ENCODE measurements around the gene ZCCHC17. TPM values are rescaled to one million over a fixed set of nuclear protein-coding genes. Genes with fewer than 3 reads are reported as not detected.

Gene ZCCHC17
- total and polyA plus RNA-seq, 4 donors, result 49.0 to 93.8 (median 75.7) TPM

- no peak for DNase-seq (ENCODE audit: low read depth in 4 of 6, low spot score in 6 of 6)
- Histone ChIP-seq H3K9me3 (ENCODE audit: control insufficient read depth, insufficient read depth, low read length) (no peaks in the 10 kb centered on the region), H3K27me3 (ENCODE audit: control insufficient read depth, insufficient read depth, low read length) (no peaks in the 10 kb centered on the region), H3K36me3 (ENCODE audit: control insufficient read depth, insufficient read depth, low read length) (no peaks in the 10 kb centered on the region), H3K27ac (ENCODE audit: low read depth, low read length) (peak overlapping the region; percentile 93), H3K4me3 (ENCODE audit: low read depth, low read length) (peak overlapping the region; percentile 49), H3K4me1 (ENCODE audit: control insufficient read depth, insufficient read depth, low read length) (peaks cover 57% of the 10 kb centered on the region)
- 38% methylated on average over 10 of the region's 10 CpGs for WGBS (ENCODE audit: insufficient coverage)
Measured at GRCh38 chr1:31372751-31373055, 75.9 kb downstream of the ZCCHC17 start.

GRCh38 chr1:31373056-31373896, 76.4 kb downstream of the ZCCHC17 start, which contains the start of gene FABP3:
FABP3 (minus strand) TSS chr1:31373076; CDS start chr1:31373014, 62 bp downstream.
- Histone ChIP-seq H3K36me3 (ENCODE audit: control insufficient read depth, insufficient read depth, low read length) (no peaks in the 10 kb centered on the region), H3K4me1 (ENCODE audit: control insufficient read depth, insufficient read depth, low read length) (peaks cover 57% of the 10 kb centered on the region), H3K27ac (ENCODE audit: low read depth, low read length) (peak within 1 kb of the TSS; percentile 93), H3K4me3 (ENCODE audit: low read depth, low read length) (peak within 1 kb of the TSS; percentile 49), H3K9me3 (ENCODE audit: control insufficient read depth, insufficient read depth, low read length) (no peaks in the 10 kb centered on the region), H3K27me3 (ENCODE audit: control insufficient read depth, insufficient read depth, low read length) (no peaks in the 10 kb centered on the region)
- 1% methylated on average over 42 of the region's 44 CpGs for WGBS (ENCODE audit: insufficient coverage)
- DNase-seq (ENCODE audit: low read depth in 4 of 6, low spot score in 6 of 6), result peak in 3 of 6 donors; percentile 36 to 86 (median 83)

- no peaks in the 10 kb centered on the region for H3K9me3 ChIP-seq (ENCODE audit: control insufficient read depth, insufficient read depth, low read length)
- no peaks in the 10 kb centered on the region for H3K27me3 ChIP-seq (ENCODE audit: control insufficient read depth, insufficient read depth, low read length)
- no peak overlapping the region for H3K4me3 ChIP-seq (ENCODE audit: low read depth, low read length)
- WGBS (ENCODE audit: insufficient coverage), result 0% methylated on average over 7 of the region's 11 CpGs
- no peaks in the 10 kb centered on the region for H3K36me3 ChIP-seq (ENCODE audit: control insufficient read depth, insufficient read depth, low read length)
- peak overlapping the region; percentile 60 for H3K27ac ChIP-seq (ENCODE audit: low read depth, low read length)
- no peak for DNase-seq (ENCODE audit: low read depth in 4 of 6, low spot score in 6 of 6)
- H3K4me1 ChIP-seq (ENCODE audit: control insufficient read depth, insufficient read depth, low read length), result peaks cover 53% of the 10 kb centered on the region
Measured at GRCh38 chr1:31373897-31374486, 77.2 kb downstream of the ZCCHC17 start.

- WGBS (ENCODE audit: insufficient coverage), result 77% methylated on average over 6 of the region's 7 CpGs
- Histone ChIP-seq H3K4me3 (ENCODE audit: low read depth, low read length) (no peak overlapping the region), H3K4me1 (ENCODE audit: control insufficient read depth, insufficient read depth, low read length) (peaks cover 54% of the 10 kb centered on the region), H3K9me3 (ENCODE audit: control insufficient read depth, insufficient read depth, low read length) (no peaks in the 10 kb centered on the region), H3K36me3 (ENCODE audit: control insufficient read depth, insufficient read depth, low read length) (no peaks in the 10 kb centered on the region), H3K27me3 (ENCODE audit: control insufficient read depth, insufficient read depth, low read length) (no peaks in the 10 kb centered on the region), H3K27ac (ENCODE audit: low read depth, low read length) (peak overlapping the region; percentile 60)
- peak in 1 of 6 donors; percentile 57 for DNase-seq (ENCODE audit: low read depth in 4 of 6, low spot score in 6 of 6)
Measured at GRCh38 chr1:31374511-31375196, 77.8 kb downstream of the ZCCHC17 start.

GRCh38 chr1:31376375-31377134, 79.7 kb downstream of the ZCCHC17 start:
- Histone ChIP-seq H3K9me3 (ENCODE audit: control insufficient read depth, insufficient read depth, low read length) (no peaks in the 10 kb centered on the region), H3K27me3 (ENCODE audit: control insufficient read depth, insufficient read depth, low read length) (no peaks in the 10 kb centered on the region), H3K4me3 (ENCODE audit: low read depth, low read length) (no peak overlapping the region), H3K27ac (ENCODE audit: low read depth, low read length) (peak overlapping the region; percentile 42), H3K36me3 (ENCODE audit: control insufficient read depth, insufficient read depth, low read length) (no peaks in the 10 kb centered on the region), H3K4me1 (ENCODE audit: control insufficient read depth, insufficient read depth, low read length) (peaks cover 55% of the 10 kb centered on the region)
- peak in 5 of 6 donors; percentile 59 to 97 (median 76) for DNase-seq (ENCODE audit: low read depth in 4 of 6, low spot score in 6 of 6)
- 46% methylated on average over 7 of the region's 8 CpGs for WGBS (ENCODE audit: insufficient coverage)

- H3K27ac ChIP-seq (ENCODE audit: low read depth, low read length), result peak overlapping the region; percentile 42
- no peaks in the 10 kb centered on the region for H3K9me3 ChIP-seq (ENCODE audit: control insufficient read depth, insufficient read depth, low read length)
- WGBS (ENCODE audit: insufficient coverage), result no CpG with 5 or more reads among the region's 3 CpGs
- H3K36me3 ChIP-seq (ENCODE audit: control insufficient read depth, insufficient read depth, low read length), result no peaks in the 10 kb centered on the region
- DNase-seq (ENCODE audit: low read depth in 4 of 6, low spot score in 6 of 6), result no peak
- H3K27me3 ChIP-seq (ENCODE audit: control insufficient read depth, insufficient read depth, low read length), result no peaks in the 10 kb centered on the region
- H3K4me1 ChIP-seq (ENCODE audit: control insufficient read depth, insufficient read depth, low read length), result peaks cover 49% of the 10 kb centered on the region
- H3K4me3 ChIP-seq (ENCODE audit: low read depth, low read length), result no peak overlapping the region
Measured at GRCh38 chr1:31377364-31377863, 80.6 kb downstream of the ZCCHC17 start.

GRCh38 chr1:31378001-31378400, 81.2 kb downstream of the ZCCHC17 start:
- H3K36me3 ChIP-seq (ENCODE audit: control insufficient read depth, insufficient read depth, low read length), result no peaks in the 10 kb centered on the region
- no peaks in the 10 kb centered on the region for H3K27me3 ChIP-seq (ENCODE audit: control insufficient read depth, insufficient read depth, low read length)
- no peak overlapping the region for H3K4me3 ChIP-seq (ENCODE audit: low read depth, low read length)
- H3K9me3 ChIP-seq (ENCODE audit: control insufficient read depth, insufficient read depth, low read length), result no peaks in the 10 kb centered on the region
- peaks cover 43% of the 10 kb centered on the region for H3K4me1 ChIP-seq (ENCODE audit: control insufficient read depth, insufficient read depth, low read length)
- no peak overlapping the region for H3K27ac ChIP-seq (ENCODE audit: low read depth, low read length)
- DNase-seq (ENCODE audit: low read depth in 4 of 6, low spot score in 6 of 6), result no peak

- DNase-seq (ENCODE audit: low read depth in 4 of 6, low spot score in 6 of 6), result peak in 1 of 6 donors; percentile 70
- 50% methylated on average over 3 of the region's 3 CpGs for WGBS (ENCODE audit: insufficient coverage)
- Histone ChIP-seq H3K36me3 (ENCODE audit: control insufficient read depth, insufficient read depth, low read length) (no peaks in the 10 kb centered on the region), H3K27me3 (ENCODE audit: control insufficient read depth, insufficient read depth, low read length) (no peaks in the 10 kb centered on the region), H3K9me3 (ENCODE audit: control insufficient read depth, insufficient read depth, low read length) (no peaks in the 10 kb centered on the region), H3K4me3 (ENCODE audit: low read depth, low read length) (no peak overlapping the region), H3K4me1 (ENCODE audit: control insufficient read depth, insufficient read depth, low read length) (peaks cover 24% of the 10 kb centered on the region), H3K27ac (ENCODE audit: low read depth, low read length) (no peak overlapping the region)
Measured at GRCh38 chr1:31380181-31380580, 83.3 kb downstream of the ZCCHC17 start.

All from spinal cord (tissue), 10 donors.